ENCODE results near the gene PALMD. TPM values are rescaled to one million over a fixed set of nuclear protein-coding genes. Genes with fewer than 3 reads are reported as not detected.

PALMD gene
- total and polyA plus RNA-seq, 2 donors (not counting 1 experiment from before 2014, with no cell fraction given): not detected

GRCh38 chr1:99622702-99623347, 23.1 kb upstream of the PALMD start:
- Histone ChIP-seq H3K27ac (ENCODE audit: low read length in 2 of 2) (no peak overlapping the region), H3K79me2 (ENCODE audit: control insufficient read depth, insufficient read depth, low read length) (no peaks in the 10 kb centered on the region), H3K9me3 (ENCODE audit: control extremely low read depth in 1 of 3, control insufficient read depth in 2 of 3, insufficient read depth in 1 of 3, low read length in 2 of 3) (no peaks in the 10 kb centered on the region), H2AFZ (ENCODE audit: insufficient read depth, low read depth, low read length, poor library complexity, severe bottlenecking) (no peak overlapping the region), H3K36me3 (replicated peaks in 1 of 2; ENCODE audit: control extremely low read depth in 1 of 2, control insufficient read depth in 1 of 2, extremely low read depth in 1 of 2, insufficient read depth in 2 of 2, low read length in 1 of 2) (no peaks in the 10 kb centered on the region), H3K4me3 (ENCODE audit: control extremely low read depth in 1 of 5, extremely low read depth in 1 of 5, insufficient read depth in 1 of 5, low read depth in 2 of 5, low read length in 4 of 5) (no peak overlapping the region), H3K27me3 (replicated peaks in 1 of 4; ENCODE audit: control extremely low read depth in 1 of 4, control insufficient read depth in 3 of 4, insufficient read depth in 4 of 4, low read length in 3 of 4) (no peaks in the 10 kb centered on the region), H3K4me1 (ENCODE audit: control insufficient read depth in 2 of 2, insufficient read depth in 2 of 2, low read length in 2 of 2) (no peaks in the 10 kb centered on the region), H3K9ac (ENCODE audit: low read length) (no peak overlapping the region), H4K20me1 (ENCODE audit: control insufficient read depth, insufficient read depth, low read length, poor library complexity, severe bottlenecking) (no peaks in the 10 kb centered on the region), H3K4me2 (replicated peaks; ENCODE audit: low read depth, low read length, poor library complexity, severe bottlenecking) (no peak overlapping the region)
- TF ChIP-seq, protein P1, sequence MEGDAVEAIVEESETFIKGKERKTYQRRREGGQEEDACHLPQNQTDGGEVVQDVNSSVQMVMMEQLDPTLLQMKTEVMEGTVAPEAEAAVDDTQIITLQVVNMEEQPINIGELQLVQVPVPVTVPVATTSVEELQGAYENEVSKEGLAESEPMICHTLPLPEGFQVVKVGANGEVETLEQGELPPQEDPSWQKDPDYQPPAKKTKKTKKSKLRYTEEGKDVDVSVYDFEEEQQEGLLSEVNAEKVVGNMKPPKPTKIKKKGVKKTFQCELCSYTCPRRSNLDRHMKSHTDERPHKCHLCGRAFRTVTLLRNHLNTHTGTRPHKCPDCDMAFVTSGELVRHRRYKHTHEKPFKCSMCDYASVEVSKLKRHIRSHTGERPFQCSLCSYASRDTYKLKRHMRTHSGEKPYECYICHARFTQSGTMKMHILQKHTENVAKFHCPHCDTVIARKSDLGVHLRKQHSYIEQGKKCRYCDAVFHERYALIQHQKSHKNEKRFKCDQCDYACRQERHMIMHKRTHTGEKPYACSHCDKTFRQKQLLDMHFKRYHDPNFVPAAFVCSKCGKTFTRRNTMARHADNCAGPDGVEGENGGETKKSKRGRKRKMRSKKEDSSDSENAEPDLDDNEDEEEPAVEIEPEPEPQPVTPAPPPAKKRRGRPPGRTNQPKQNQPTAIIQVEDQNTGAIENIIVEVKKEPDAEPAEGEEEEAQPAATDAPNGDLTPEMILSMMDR (IDR thresholded peaks at IDR 0.05): no peak
- no peak for TF ChIP-seq EZH2 (IDR thresholded peaks at IDR 0.05; ENCODE audit: borderline replicate concordance, insufficient read depth, low read depth, low read length, poor library complexity, severe bottlenecking)
- Mint-ChIP-seq H3K9me3 (ENCODE audit: insufficient read depth) (no peaks in the 10 kb centered on the region), H3K27ac (no peak overlapping the region), H3K27me3 (peaks cover 2% of the 10 kb centered on the region), H3K4me3 (no peak overlapping the region), H3K4me1 (no peaks in the 10 kb centered on the region)
- 86% methylated on average over 2 of the region's 4 CpGs for WGBS (ENCODE audit: insufficient coverage)
- intact Hi-C loops (cut with micrococcal nuclease): no loop called here
- ATAC-seq (ENCODE audit: low read depth) (no peak), DNase-seq (no peak)
- ChIA-PET CTCF (no interaction called here), POLR2A (no interaction called here)

GRCh38 chr1:99623554-99623953, 22.4 kb upstream of the PALMD start:
- no peak overlapping the region for H3K9ac ChIP-seq (ENCODE audit: low read length)
- H3K79me2 ChIP-seq (ENCODE audit: control insufficient read depth, insufficient read depth, low read length): no peaks in the 10 kb centered on the region
- CTCF ChIA-PET: no interaction called here
- no peak overlapping the region for H3K4me2 ChIP-seq (replicated peaks; ENCODE audit: low read depth, low read length, poor library complexity, severe bottlenecking)
- Mint-ChIP-seq H3K4me3 (no peak overlapping the region), H3K9me3 (ENCODE audit: insufficient read depth) (no peaks in the 10 kb centered on the region), H3K4me1 (no peaks in the 10 kb centered on the region), H3K27ac (no peak overlapping the region), H3K27me3 (no peaks in the 10 kb centered on the region)
- ATAC-seq (ENCODE audit: low read depth) (no peak), DNase-seq (no peak)
- no CpG with 5 or more reads among the region's 4 CpGs for WGBS (ENCODE audit: insufficient coverage)
- POLR2A ChIA-PET: no interaction called here
- no peak overlapping the region for H3K4me3 ChIP-seq (ENCODE audit: control extremely low read depth in 1 of 5, extremely low read depth in 1 of 5, insufficient read depth in 1 of 5, low read depth in 2 of 5, low read length in 4 of 5)
- intact Hi-C loops (cut with micrococcal nuclease): no loop called here
- no peak overlapping the region for H2AFZ ChIP-seq (ENCODE audit: insufficient read depth, low read depth, low read length, poor library complexity, severe bottlenecking)
- H3K27ac ChIP-seq (ENCODE audit: low read length in 2 of 2): no peak overlapping the region
- TF ChIP-seq, protein P1 (IDR thresholded peaks at IDR 0.05): no peak
- TF ChIP-seq EZH2 (IDR thresholded peaks at IDR 0.05; ENCODE audit: borderline replicate concordance, insufficient read depth, low read depth, low read length, poor library complexity, severe bottlenecking): no peak
- H3K9me3 ChIP-seq (ENCODE audit: control extremely low read depth in 1 of 3, control insufficient read depth in 2 of 3, insufficient read depth in 1 of 3, low read length in 2 of 3): no peaks in the 10 kb centered on the region
- no peaks in the 10 kb centered on the region for H3K27me3 ChIP-seq (replicated peaks in 1 of 4; ENCODE audit: control extremely low read depth in 1 of 4, control insufficient read depth in 3 of 4, insufficient read depth in 4 of 4, low read length in 3 of 4)
- no peaks in the 10 kb centered on the region for H3K4me1 ChIP-seq (ENCODE audit: control insufficient read depth in 2 of 2, insufficient read depth in 2 of 2, low read length in 2 of 2)
- no peaks in the 10 kb centered on the region for H3K36me3 ChIP-seq (replicated peaks in 1 of 2; ENCODE audit: control extremely low read depth in 1 of 2, control insufficient read depth in 1 of 2, extremely low read depth in 1 of 2, insufficient read depth in 2 of 2, low read length in 1 of 2)
- H4K20me1 ChIP-seq (ENCODE audit: control insufficient read depth, insufficient read depth, low read length, poor library complexity, severe bottlenecking): no peaks in the 10 kb centered on the region
